Measurements from ENCODE around the gene EPHA1.

Gene EPHA1

GRCh38 chr7:143355450-143356385 lies 52.9 kb downstream of the EPHA1 start:
- DNase-seq (ENCODE audit: extremely low spot score) = no peak
- POLR2A ChIA-PET = no interaction called here
- TF ChIP-seq HDGF (IDR thresholded peaks at IDR 0.05; ENCODE audit: borderline replicate concordance) = no peak
- no peak for TF ChIP-seq FOXA1 (IDR thresholded peaks at IDR 0.05)
- TF ChIP-seq L3MBTL2 (conservative IDR thresholded peaks at IDR 0.05) = no peak
- no peak for TF ChIP-seq ZNF384 (IDR thresholded peaks at IDR 0.05)
- no peak for TF ChIP-seq NFRKB (IDR thresholded peaks at IDR 0.05)
- TF ChIP-seq SP1 (IDR thresholded peaks at IDR 0.05) = no peak
- TF ChIP-seq FOXK2 (IDR thresholded peaks at IDR 0.05) = no peak
- no peak for TF ChIP-seq FOXM1 (IDR thresholded peaks at IDR 0.05; ENCODE audit: borderline replicate concordance)
- no peak for TF ChIP-seq LEF1 (IDR thresholded peaks at IDR 0.05; ENCODE audit: borderline replicate concordance)
- TF ChIP-seq BHLHE40 (IDR thresholded peaks at IDR 0.05; ENCODE audit: borderline replicate concordance) = no peak
- no peak for TF ChIP-seq TARDBP (IDR thresholded peaks at IDR 0.05)
- no peak for TF ChIP-seq PKNOX1 (IDR thresholded peaks at IDR 0.05)
- no peak for TF ChIP-seq ARNT (IDR thresholded peaks at IDR 0.05)
- no peak for TF ChIP-seq SUZ12 (IDR thresholded peaks at IDR 0.05)
- no peak for TF ChIP-seq ELF4 (IDR thresholded peaks at IDR 0.05)
- TF ChIP-seq CTBP1 (IDR thresholded peaks at IDR 0.05; ENCODE audit: borderline replicate concordance) = no peak
- CTCF ChIA-PET = interaction anchor here (1.3 kb wide), 1 partner anchor 24 kb away, joined by 3 read pairs; no protein-coding TSS in a partner anchor

GRCh38 chr7:143354965-143355364 lies 53.7 kb downstream of the EPHA1 start:
- TF ChIP-seq L3MBTL2 (conservative IDR thresholded peaks at IDR 0.05) (no peak), NFRKB (IDR thresholded peaks at IDR 0.05) (no peak)
- ChIA-PET CTCF (no interaction called here), POLR2A (no interaction called here)
- no peak for DNase-seq (ENCODE audit: extremely low spot score)

GRCh38 chr7:143354376-143354775 lies 54.3 kb downstream of the EPHA1 start:
- no peak for DNase-seq (ENCODE audit: extremely low spot score)
- ChIA-PET CTCF (no interaction called here), POLR2A (no interaction called here)
- no peak for TF ChIP-seq HDGF (IDR thresholded peaks at IDR 0.05; ENCODE audit: borderline replicate concordance)
- TF ChIP-seq L3MBTL2 (conservative IDR thresholded peaks at IDR 0.05) = no peak
- TF ChIP-seq ARNT (IDR thresholded peaks at IDR 0.05) = no peak
- TF ChIP-seq ZNF384 (IDR thresholded peaks at IDR 0.05) = no peak
- no peak for TF ChIP-seq FOXK2 (IDR thresholded peaks at IDR 0.05)
- TF ChIP-seq TARDBP (IDR thresholded peaks at IDR 0.05) = no peak
- no peak for TF ChIP-seq ELF4 (IDR thresholded peaks at IDR 0.05)
- no peak for TF ChIP-seq LEF1 (IDR thresholded peaks at IDR 0.05; ENCODE audit: borderline replicate concordance)
- TF ChIP-seq SP1 (IDR thresholded peaks at IDR 0.05) = no peak
- no peak for TF ChIP-seq SUZ12 (IDR thresholded peaks at IDR 0.05)
- TF ChIP-seq PKNOX1 (IDR thresholded peaks at IDR 0.05) = no peak
- TF ChIP-seq FOXA1 (IDR thresholded peaks at IDR 0.05) = no peak
- TF ChIP-seq FOXM1 (IDR thresholded peaks at IDR 0.05; ENCODE audit: borderline replicate concordance) = no peak
- no peak for TF ChIP-seq CTBP1 (IDR thresholded peaks at IDR 0.05; ENCODE audit: borderline replicate concordance)
- TF ChIP-seq NFRKB (IDR thresholded peaks at IDR 0.05) = no peak
- TF ChIP-seq BHLHE40 (IDR thresholded peaks at IDR 0.05; ENCODE audit: borderline replicate concordance) = no peak

GRCh38 chr7:143352531-143353002 lies 56.1 kb downstream of the EPHA1 start:
- DNase-seq (ENCODE audit: extremely low spot score) = no peak
- TF ChIP-seq ARNT (IDR thresholded peaks at IDR 0.05) = no peak
- TF ChIP-seq PKNOX1 (IDR thresholded peaks at IDR 0.05) = no peak
- no peak for TF ChIP-seq FOXA1 (IDR thresholded peaks at IDR 0.05)
- no peak for TF ChIP-seq FOXM1 (IDR thresholded peaks at IDR 0.05; ENCODE audit: borderline replicate concordance)
- TF ChIP-seq FOXK2 (IDR thresholded peaks at IDR 0.05) = no peak
- TF ChIP-seq CTBP1 (IDR thresholded peaks at IDR 0.05; ENCODE audit: borderline replicate concordance) = no peak
- TF ChIP-seq SP1 (IDR thresholded peaks at IDR 0.05) = no peak
- no peak for TF ChIP-seq ZNF384 (IDR thresholded peaks at IDR 0.05)
- ChIA-PET POLR2A (no interaction called here), CTCF (no interaction called here)

- CTCF ChIA-PET = no interaction called here
- TF ChIP-seq TARDBP (IDR thresholded peaks at IDR 0.05) (no peak), SUZ12 (IDR thresholded peaks at IDR 0.05) (no peak), ARNT (IDR thresholded peaks at IDR 0.05) (no peak), LEF1 (IDR thresholded peaks at IDR 0.05; ENCODE audit: borderline replicate concordance) (no peak), HDGF (IDR thresholded peaks at IDR 0.05; ENCODE audit: borderline replicate concordance) (no peak), ELF4 (IDR thresholded peaks at IDR 0.05) (no peak), L3MBTL2 (conservative IDR thresholded peaks at IDR 0.05) (no peak), ZNF384 (IDR thresholded peaks at IDR 0.05) (no peak), PKNOX1 (IDR thresholded peaks at IDR 0.05) (no peak), FOXA1 (IDR thresholded peaks at IDR 0.05) (no peak), CTBP1 (IDR thresholded peaks at IDR 0.05; ENCODE audit: borderline replicate concordance) (no peak), SP1 (IDR thresholded peaks at IDR 0.05) (no peak), FOXM1 (IDR thresholded peaks at IDR 0.05; ENCODE audit: borderline replicate concordance) (no peak), NFRKB (IDR thresholded peaks at IDR 0.05) (no peak), FOXK2 (IDR thresholded peaks at IDR 0.05) (no peak)
- no peak for DNase-seq (ENCODE audit: extremely low spot score)
- POLR2A ChIA-PET = no interaction called here
Observed at GRCh38 chr7:143351574-143351973, 57.1 kb downstream of the EPHA1 start.

Measured in HEK293T (cell line).